ENCODE results near the gene ZFTA. TPM values are rescaled to one million over a fixed set of nuclear protein-coding genes. Genes with fewer than 3 reads are reported as not detected.

Gene ZFTA
- total RNA-seq, 2 donors from 2014 or later = 4.0 to 6.9 TPM

GRCh38 chr11:63719987-63720386, 48.6 kb downstream of the ZFTA start:
- Mint-ChIP-seq H3K9me3 (no peaks in the 10 kb centered on the region), H3K36me3 (ENCODE audit: insufficient read depth in 2 of 2) (no peaks in the 10 kb centered on the region), H3K4me3 (no peak overlapping the region), H3K4me1 (ENCODE audit: low read depth) (peaks cover 5% of the 10 kb centered on the region), H3K27ac (no peak overlapping the region), H3K27me3 (ENCODE audit: low read depth) (no peaks in the 10 kb centered on the region)
- DNase-seq (no peak), ATAC-seq (replicated peaks in 1 of 2) (no peak)

GRCh38 chr11:63719001-63719400, 49.6 kb downstream of the ZFTA start:
- Mint-ChIP-seq H3K36me3 (ENCODE audit: insufficient read depth in 2 of 2) (peaks cover 0 to 2% of the 10 kb centered on the region in 2 donors), H3K27me3 (ENCODE audit: low read depth) (no peaks in the 10 kb centered on the region), H3K27ac (no peak overlapping the region), H3K4me3 (no peak overlapping the region), H3K4me1 (ENCODE audit: low read depth) (peaks cover 5% of the 10 kb centered on the region), H3K9me3 (no peaks in the 10 kb centered on the region)
- DNase-seq (no peak), ATAC-seq (replicated peaks in 1 of 2) (no peak)

Other genes starting within 250 kb of the ZFTA start
- gene PLAAT4, start 232.0 kb downstream of the ZFTA start, total RNA-seq = 100 to 1,000 TPM in 1 of 2 donors, 10 to 100 TPM in 1; 60.6 to 101 TPM
- gene PLAAT2, start 205.4 kb downstream of the ZFTA start, total RNA-seq = under 1 TPM in 1 of 2 donors, not detected in 1; 0.35 TPM
- gene PLAAT3, start 154.3 kb downstream of the ZFTA start, total RNA-seq = 10 to 100 TPM in 1 of 2 donors, 1 to 10 TPM in 1; 6.3 to 11.5 TPM
- gene ATL3, start 97.4 kb downstream of the ZFTA start, total RNA-seq = 10 to 100 TPM; 42.6 to 47.0 TPM
- 10 to 100 TPM; 89.9 to 91.3 TPM for gene RTN3, start 87.3 kb downstream of the ZFTA start, total RNA-seq
- gene SPINDOC, start 44.7 kb upstream of the ZFTA start, total RNA-seq = 10 to 100 TPM; 21.9 to 26.7 TPM
- 10 to 100 TPM; 29.0 to 30.0 TPM for gene MARK2, start 70.3 kb upstream of the ZFTA start, total RNA-seq
- gene RCOR2, start 148.4 kb upstream of the ZFTA start, total RNA-seq = under 1 TPM; 0.39 to 0.96 TPM
- gene NAA40, start 170.2 kb upstream of the ZFTA start, total RNA-seq = 10 to 100 TPM; 15.1 to 15.2 TPM
- 100 to 1,000 TPM; 310 to 319 TPM for gene COX8A, start 205.8 kb upstream of the ZFTA start, total RNA-seq
- gene OTUB1, start 217.7 kb upstream of the ZFTA start, total RNA-seq = 10 to 100 TPM; 62.8 to 72.8 TPM

Data from activated T-cell treated with anti-CD3 and anti-CD28 coated beads, Interleukin-2, amount 50 U/mL, for 72 hours (primary cell).